ENCODE measurements around the gene IL19. TPM values are rescaled to one million over a fixed set of nuclear protein-coding genes. Genes with fewer than 3 reads are reported as not detected.

IL19 gene
- total RNA-seq, 1 donor from 2014 or later, result not detected

GRCh38 chr1:206800891-206801290 lies 30.3 kb downstream of the IL19 start:
- no peak for DNase-seq

GRCh38 chr1:206801467-206801866 lies 30.9 kb downstream of the IL19 start:
- no peak for DNase-seq

GRCh38 chr1:206802401-206802800 lies 31.8 kb downstream of the IL19 start:
- no peak for DNase-seq

GRCh38 chr1:206803221-206803730 lies 32.7 kb downstream of the IL19 start:
- peak; percentile 7 for DNase-seq

GRCh38 chr1:206804156-206804737 lies 33.7 kb downstream of the IL19 start:
- no peak for DNase-seq

DNA sequence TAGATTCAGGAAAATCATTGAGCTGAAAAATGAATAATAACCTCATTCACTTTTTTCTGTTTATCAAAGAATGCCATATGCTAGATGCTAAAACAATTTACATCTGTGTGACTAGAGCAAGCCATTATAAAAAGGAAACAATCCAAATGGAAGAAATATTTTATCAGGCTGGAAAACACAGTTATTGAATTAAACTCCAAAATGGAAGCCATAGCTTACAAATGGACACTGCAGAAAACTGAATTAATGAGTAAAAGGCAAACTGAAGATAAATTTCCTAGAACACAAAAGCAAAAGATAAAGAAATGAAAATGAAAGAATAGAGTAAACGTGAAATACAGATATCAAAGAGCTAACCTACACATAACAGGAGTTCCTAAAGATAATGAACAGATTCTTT lies 34.8 kb downstream of the IL19 start:
- DNase-seq, result no peak

- DNase-seq, result peak; percentile 36
Observed at GRCh38 chr1:206808615-206809014, 38.0 kb downstream of the IL19 start.

DNA sequence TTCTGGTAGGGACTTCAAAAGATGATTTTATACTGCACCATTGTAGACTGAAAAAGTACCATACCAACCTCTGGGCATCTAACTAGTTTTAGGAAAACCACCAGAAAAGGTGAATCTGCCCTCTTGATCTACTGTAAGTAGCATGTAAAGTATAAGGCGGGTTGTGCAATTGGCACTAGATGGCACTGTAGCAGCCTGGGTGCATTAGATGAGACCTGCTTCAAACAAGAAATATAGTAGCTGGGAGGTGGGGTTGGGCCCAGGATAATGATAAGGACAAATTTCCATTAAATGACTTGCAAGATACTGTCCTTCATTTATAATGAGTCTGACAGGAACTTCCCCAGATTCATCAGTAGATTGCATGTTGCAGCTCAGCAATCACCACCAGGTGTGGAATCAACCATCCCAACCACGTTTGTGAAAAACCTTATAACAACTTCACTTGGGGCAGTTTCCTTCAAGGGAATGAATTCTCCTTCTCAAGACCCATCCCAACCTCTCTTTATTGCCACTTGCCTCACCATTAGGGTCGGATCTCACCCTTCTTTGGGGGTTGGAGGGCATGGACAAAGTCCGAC lies 39.0 kb downstream of the IL19 start:
- no peak for DNase-seq

DNA sequence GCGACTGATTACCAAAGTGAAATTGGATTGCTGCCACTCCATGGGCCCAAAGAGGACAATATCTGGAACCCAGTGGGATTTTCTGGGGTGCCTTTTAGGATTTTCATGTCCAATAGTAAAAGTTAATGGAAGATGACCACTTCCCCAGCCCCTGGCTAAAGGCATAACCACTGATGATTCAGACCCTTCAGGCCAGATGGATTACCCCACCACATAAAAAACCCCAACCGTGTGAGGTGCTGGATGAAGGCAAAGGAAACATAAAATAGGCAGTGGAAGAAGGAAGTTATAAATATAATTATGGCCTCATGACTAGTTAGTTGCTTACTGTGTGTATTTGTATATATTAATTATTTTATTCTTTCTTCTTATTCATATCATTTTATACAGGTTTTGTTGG lies 41.9 kb downstream of the IL19 start:
- no peak for DNase-seq

DNA sequence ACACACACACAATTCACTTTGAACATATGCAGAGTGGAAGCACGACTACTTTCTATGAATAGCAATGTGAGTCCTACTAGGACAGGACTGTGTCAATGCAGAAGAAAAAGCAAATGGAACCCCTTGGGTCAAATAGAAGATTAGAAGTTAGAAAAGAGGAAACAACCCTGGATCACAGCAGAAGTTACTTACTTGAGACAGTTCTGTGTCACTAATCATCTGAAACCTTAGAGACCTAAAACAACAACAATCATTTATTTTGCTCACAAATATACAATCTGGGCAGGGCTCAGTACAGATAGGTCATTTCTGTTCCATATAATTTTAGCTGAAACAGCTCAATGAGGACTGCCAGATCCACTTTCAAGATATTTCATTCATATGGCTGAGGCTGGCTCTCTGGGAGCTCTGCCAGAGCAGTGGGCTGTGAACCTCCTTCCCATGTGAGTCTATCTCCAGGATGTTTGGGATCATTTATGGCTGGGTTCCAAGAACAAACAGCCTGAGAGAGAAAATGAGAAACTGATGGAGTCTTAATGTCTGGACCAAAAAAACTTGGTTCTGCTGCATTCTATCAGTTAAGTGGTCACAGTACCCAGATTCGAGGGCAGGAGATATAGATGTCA lies 44.3 kb downstream of the IL19 start:
- DNase-seq, result peak; percentile 64

- peak; percentile 3 for DNase-seq
Observed at GRCh38 chr1:206816390-206817287, 46.1 kb downstream of the IL19 start.

DNA sequence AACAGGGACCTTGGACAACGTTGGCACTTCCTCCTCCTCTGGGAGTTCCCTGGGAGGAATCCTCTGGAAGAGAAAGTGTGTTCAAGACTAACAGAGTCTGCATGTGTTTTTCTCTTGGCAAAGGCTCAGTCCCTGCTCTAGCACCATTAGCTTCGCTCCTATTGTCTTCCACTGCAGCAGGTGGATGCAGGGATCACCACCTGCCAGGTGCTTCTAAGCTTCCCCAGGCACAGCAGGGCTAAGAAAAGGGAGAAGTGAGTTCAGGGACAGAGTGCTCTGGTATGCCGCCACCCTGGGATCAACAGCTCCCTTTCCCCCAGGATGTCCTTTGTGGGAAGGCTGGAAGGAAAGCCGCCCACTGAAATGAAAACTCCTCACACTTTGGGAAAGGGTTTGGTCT lies 50.9 kb downstream of the IL19 start:
- no peak for DNase-seq

GRCh38 chr1:206823727-206824126 lies 53.2 kb downstream of the IL19 start:
- peak; percentile 40 for DNase-seq

DNA sequence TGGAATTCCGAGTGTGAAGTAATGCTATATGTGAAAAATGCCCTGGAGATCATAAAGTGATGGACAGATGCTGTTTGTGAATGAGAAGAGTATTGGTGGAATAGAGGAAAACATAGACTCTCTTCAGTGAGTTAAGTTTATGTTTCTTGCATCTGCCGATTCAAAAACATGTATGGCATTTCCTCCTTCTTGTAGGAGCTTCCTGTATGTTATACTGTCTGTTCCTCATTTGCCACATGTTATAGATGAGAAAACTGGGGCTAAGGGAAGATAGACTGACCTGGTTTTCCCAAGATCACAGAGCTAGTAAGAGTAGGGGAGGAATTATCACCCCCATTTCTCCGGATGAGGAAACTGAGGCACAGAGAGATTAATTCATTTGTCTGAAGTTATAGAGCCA lies 53.8 kb downstream of the IL19 start:
- no peak for DNase-seq

- no peak for DNase-seq
Observed at GRCh38 chr1:206826394-206826793, 55.8 kb downstream of the IL19 start.

DNA sequence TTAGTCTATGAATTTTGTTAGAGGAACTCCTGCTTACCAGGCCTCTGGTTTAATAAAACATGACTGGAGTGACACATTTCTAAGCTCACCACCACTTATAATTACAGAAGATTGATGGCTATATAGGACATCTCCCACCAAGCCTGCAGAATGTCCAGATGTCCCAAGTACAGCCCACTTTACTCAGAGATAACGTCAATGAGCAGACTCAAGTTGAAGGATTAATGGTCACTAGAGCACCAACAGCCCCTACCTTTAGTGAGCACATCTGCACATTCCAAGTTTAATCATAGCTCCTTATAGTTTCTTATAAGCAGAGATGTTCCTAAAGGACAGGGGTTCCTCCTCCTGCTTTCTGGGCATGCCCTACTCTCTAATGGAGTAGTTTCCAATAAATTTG lies 57.5 kb downstream of the IL19 start:
- DNase-seq, result no peak

DNA sequence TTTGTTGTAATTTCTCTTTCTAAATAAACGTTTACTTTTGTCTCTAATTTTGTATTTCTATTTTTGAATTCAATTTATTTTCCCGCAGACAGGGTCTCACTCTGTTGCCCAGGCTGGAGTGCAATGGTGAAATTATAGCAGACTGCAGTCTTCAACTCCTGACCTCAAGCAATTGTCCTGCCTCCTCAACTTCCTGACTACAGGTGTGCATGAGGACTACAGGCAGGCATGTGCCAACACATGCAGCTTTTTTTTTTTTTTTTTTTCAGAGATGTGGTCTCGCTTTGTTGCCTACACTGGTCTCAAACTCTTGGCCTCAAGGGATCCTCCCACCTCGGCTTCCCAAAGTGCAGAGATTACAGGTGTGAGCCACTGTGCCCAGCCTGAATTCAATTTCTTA lies 58.2 kb downstream of the IL19 start:
- no peak for DNase-seq

- no peak for DNase-seq
Observed at GRCh38 chr1:206829282-206829681, 58.7 kb downstream of the IL19 start.

GRCh38 chr1:206829875-206830274 lies 59.3 kb downstream of the IL19 start:
- no peak for DNase-seq

DNA sequence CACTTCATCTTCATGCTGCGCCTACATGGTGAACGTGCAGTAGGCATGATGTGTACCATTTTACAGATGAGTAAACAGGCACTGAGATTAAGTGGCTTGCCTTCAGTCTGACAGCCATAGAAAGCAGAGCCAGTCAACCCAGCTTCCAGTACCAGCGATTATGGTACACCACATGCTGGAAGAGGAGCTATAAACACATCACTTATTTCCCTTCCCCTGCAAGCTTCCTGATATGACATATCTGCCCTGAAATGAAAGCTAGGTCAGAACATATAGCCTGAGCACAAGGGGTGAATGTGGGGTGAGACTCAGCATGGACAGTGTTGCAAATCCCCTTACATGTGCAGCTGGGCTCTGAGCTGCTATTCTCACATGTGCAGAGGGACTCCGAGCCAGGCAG lies 61.1 kb downstream of the IL19 start:
- DNase-seq, result no peak

- no peak for DNase-seq
Observed at GRCh38 chr1:206832352-206832880, 61.8 kb downstream of the IL19 start.

DNA sequence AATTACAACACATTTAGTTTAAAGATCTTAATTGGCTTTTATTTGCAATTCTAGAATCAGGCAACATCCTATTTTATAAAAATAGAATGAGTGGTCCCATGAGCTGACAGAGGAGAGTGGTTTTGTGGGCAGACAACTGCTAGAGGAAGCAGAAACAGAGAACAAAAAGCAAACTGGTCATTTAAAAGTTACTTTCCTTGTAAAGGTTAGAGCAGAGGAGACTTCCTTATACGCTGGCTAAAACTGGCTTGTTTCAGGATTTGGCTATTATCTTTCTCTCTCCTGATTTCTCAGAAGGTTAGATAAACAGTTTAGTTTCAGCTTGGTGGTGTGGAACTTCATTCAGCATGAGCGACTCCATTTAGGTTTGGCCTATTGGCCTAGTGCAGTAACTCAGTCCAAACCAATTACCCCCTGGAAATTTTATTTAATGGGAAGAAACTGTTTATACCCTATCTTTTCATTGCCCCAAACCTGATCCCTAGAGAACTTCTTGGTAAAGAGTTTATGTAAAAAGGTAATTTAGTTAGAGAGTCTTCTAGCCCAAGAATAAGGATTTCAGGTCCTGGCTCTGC lies 62.6 kb downstream of the IL19 start:
- no peak for DNase-seq

Measured in tongue (tissue), 2 donors.